ENCODE data around the gene TBX19.

GRCh38 chr1:168281603-168282325 lies 1.1 kb downstream of the TBX19 start:
- no peak for TF ChIP-seq CTCF (IDR thresholded peaks at IDR 0.05)
- no peak for TF ChIP-seq EP300 (IDR thresholded peaks at IDR 0.05; ENCODE audit: low read depth)
- TF ChIP-seq POLR2AphosphoS5 (IDR thresholded peaks at IDR 0.05): no peak

Measured in transverse colon (tissue), 4 donors.